Heart left ventricle (tissue), 16 donors: ENCODE measurements around the gene UBE2QL1. TPM values are rescaled to one million over a fixed set of nuclear protein-coding genes. Genes with fewer than 3 reads are reported as not detected.

Experiments
- ATAC-seq, 4 donors: fragments of 200-7000 bp; cut with Tn5 transposase; one replicate each; pipeline ENCODE4 v1.9.1; 2020 to 2022; ENCODE audit warnings: moderate library complexity in 4 of 4, mild to moderate bottlenecking in 3 of 4, moderate number of reproducible peaks in 1 of 4
- DNase-seq, 5 donors: peaks; one replicate each; pipeline ENCODE4 v3.0.0-alpha.2; 2020
- H3K27ac ChIP-seq, 12 donors: fragments of 200-600 bp; sonication (generic) in 4 of 12; one replicate each; pipeline versions ENCODE4 v1.5.0 to v1.8.0; 2016 to 2022; ENCODE audit warnings: mild to moderate bottlenecking in 2 of 12
- H3K27me3 ChIP-seq, 9 donors: fragments of 200-600 bp; sonication (generic) in 2 of 9; one replicate each; pipeline versions ENCODE4 v1.5.1 to v1.8.0; 2016 to 2022; ENCODE audit warnings: mild to moderate bottlenecking in 3 of 9
- H3K36me3 ChIP-seq, 9 donors: fragments of 200-600 bp; sonication (generic) in 2 of 9; one replicate each; pipeline versions ENCODE4 v1.5.0 to v1.8.0; 2018 to 2022; ENCODE audit warnings: mild to moderate bottlenecking in 2 of 9
- H3K4me1 ChIP-seq, 12 donors: fragments of 200-600 bp; sonication (generic) in 4 of 12; one replicate each; pipeline versions ENCODE4 v1.5.0 to v1.8.0; 2016 to 2022; ENCODE audit warnings: mild to moderate bottlenecking in 3 of 12
- H3K4me3 ChIP-seq, 12 donors: fragments of 200-600 bp; sonication (generic) in 4 of 12; one replicate each; pipeline versions ENCODE4 v1.5.0 to v1.8.0; 2017 to 2022; ENCODE audit warnings: mild to moderate bottlenecking in 9 of 12, moderate library complexity in 4 of 12
- H3K9me3 ChIP-seq, 12 donors: fragments of 200-600 bp; sonication (generic) in 4 of 12; one replicate each; pipeline versions ENCODE4 v1.5.0 to v1.8.0; 2016 to 2022; ENCODE audit warnings: mild to moderate bottlenecking in 1 of 12
- POLR2A ChIP-seq, 2 donors: fragments of 450-650 bp; IDR thresholded peaks; one replicate each; pipeline ENCODE4 v1.6.1; 2017; ENCODE audit warnings: antibody characterized with exemption in 2 of 2, mild to moderate bottlenecking in 2 of 2, moderate library complexity in 2 of 2
- WGBS, 4 donors: extraction: QIAGEN DNeasy Blood & Tissue Kit in 2 of 4; methylation state at CpG; one replicate each; pipeline versions ENCODE4 v1.1.5 to v1.1.7; 2013 to 2018; 5-methylcytosine and 5-hydroxymethylcytosine counted together
- intact Hi-C, 10 donors: fragments of 100-400 bp; cut with DNase I; formaldehyde crosslinking; loops; one replicate each; pipeline versions ENCODE4 v1.11.1 to v1.14.2; 2022
- polyA plus RNA-seq, 2 donors: library from polyadenylated mRNA; stranded (reverse); fragments of 200-250 nt; gene quantifications; one replicate each; pipeline ENCODE4 v1.2.3, GENCODE V29; 2013
- total RNA-seq, 9 donors: library from RNA; depleted of rRNA in 2 of 9; stranded (reverse); fragments of >200 nt in 2 of 9; fragmentation: NEBNext Ultra II Directional in 3 of 9; extraction: Animal tissue kit (Norgen Biotek cat#: 25700) in 3 of 9; gene quantifications; one replicate each; pipeline versions ENCODE4 v1.1.0 to v1.2.4, GENCODE V29; 2016 to 2023
- TF ChIP-seq, protein P1 (sequence below), 12 donors: fragments of 200-600 bp; sonication (generic) in 4 of 12; IDR thresholded peaks; one replicate each; pipeline versions ENCODE4 v1.5.0 to v1.8.0; 2018 to 2022; ENCODE audit warnings: antibody characterized with exemption in 12 of 12, mild to moderate bottlenecking in 5 of 12
- donor health status: ischemic (EF 13 %, LVEDD 7.1; RV severe dilation, severe dysfunction).
- donor health status: healthy with polysubstance abuse.
- donor health status: DM: no; HTN: yes; CAD: no.
- donor health status: DM: no; HTN: no; CAD: no.
- donor health status: ischemic (EF 25% LVEDD 6.9; RV normal size, moderate dysfunction).
- donor health status: ischemic (EF 25% LVEDD 5.7; RV mildly dilated, moderate dysfunction).
- donor health status: healthy.
- donor health status: DM: yes; HTN: yes; CAD: no.
- donor health status: ischemic (EF 35%, LVEDD 5.7; RV mildly dilated, moderate dysfunction).
- donor health status: nonischemic (EF 11% LVEDD 7.7; RV severe dilation, severe dysfunction).
- donor health status: DM: yes; HTN: yes; CAD: no.
- donor health status: PGD.
- donor health status: ischemic (EF 29% LVEDD 5.4; RV normal size, mild dysfunction).
- donor health status: nonischemic (EF 23%, LVEDD 6.1; RV moderate dilation, normal function).

Gene UBE2QL1
- total and polyA plus RNA-seq, 11 donors = 9.8 to 32.0 (median 19.7) TPM

DNA sequence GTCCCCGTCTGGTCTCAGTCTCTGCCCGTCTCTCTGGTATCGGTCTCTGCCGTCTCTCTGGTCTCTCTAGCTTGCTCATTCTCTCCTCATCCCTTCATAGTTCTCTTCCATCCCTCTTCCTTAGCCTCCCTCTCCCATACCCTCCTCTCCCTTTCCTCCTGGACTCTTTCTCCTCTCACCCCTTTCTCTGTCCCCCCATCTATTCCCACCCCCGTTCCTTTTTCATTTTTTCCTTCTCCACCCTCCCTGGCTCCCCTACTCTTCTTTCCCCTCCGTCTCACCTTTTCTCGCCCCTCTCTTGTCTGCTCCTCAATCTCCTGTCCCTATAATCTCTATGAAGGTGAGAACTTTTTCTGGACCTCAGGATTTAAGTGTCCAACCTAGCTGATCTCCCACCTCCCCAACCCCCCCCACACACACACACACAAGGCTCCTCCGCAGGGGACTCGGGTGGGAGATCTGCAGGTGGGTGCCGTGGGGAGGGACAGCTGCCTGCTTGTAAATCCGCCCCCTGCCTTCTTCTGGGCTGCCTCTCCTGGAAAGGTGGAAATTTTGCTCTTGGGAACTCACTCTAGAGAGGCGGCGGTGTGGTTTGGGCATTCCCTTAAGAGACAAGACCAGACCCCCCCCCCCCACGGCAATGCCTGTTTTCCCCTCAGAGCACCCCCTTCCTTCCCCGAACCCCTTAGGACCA lies 953 bp downstream of the UBE2QL1 start:
- intact Hi-C loops = loop anchor here in 6 of 10 donors (5.0 to 10.0 kb wide), 8 partner anchors 63 to 955 kb away; partner anchors contain the start of genes MED10 (in 3 of the 6) and TENT4A (in 1 of the 6)
- peaks cover 0 to 29% (median 15%) of the 10 kb centered on the region in 12 donors for H3K4me1 ChIP-seq
- TF ChIP-seq, protein P1, sequence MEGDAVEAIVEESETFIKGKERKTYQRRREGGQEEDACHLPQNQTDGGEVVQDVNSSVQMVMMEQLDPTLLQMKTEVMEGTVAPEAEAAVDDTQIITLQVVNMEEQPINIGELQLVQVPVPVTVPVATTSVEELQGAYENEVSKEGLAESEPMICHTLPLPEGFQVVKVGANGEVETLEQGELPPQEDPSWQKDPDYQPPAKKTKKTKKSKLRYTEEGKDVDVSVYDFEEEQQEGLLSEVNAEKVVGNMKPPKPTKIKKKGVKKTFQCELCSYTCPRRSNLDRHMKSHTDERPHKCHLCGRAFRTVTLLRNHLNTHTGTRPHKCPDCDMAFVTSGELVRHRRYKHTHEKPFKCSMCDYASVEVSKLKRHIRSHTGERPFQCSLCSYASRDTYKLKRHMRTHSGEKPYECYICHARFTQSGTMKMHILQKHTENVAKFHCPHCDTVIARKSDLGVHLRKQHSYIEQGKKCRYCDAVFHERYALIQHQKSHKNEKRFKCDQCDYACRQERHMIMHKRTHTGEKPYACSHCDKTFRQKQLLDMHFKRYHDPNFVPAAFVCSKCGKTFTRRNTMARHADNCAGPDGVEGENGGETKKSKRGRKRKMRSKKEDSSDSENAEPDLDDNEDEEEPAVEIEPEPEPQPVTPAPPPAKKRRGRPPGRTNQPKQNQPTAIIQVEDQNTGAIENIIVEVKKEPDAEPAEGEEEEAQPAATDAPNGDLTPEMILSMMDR (IDR thresholded peaks at IDR 0.05) = no peak
- no peak for TF ChIP-seq POLR2A (IDR thresholded peaks at IDR 0.05)
- peak overlapping the region in 10 of 12 donors; percentile 38 to 96 (median 82) for H3K27ac ChIP-seq
- peaks cover 0 to 40% (median 6%) of the 10 kb centered on the region in 9 donors for H3K27me3 ChIP-seq
- peak overlapping the region; percentile 39 to 76 (median 62) for H3K4me3 ChIP-seq
- 10 to 19% (median 14%) methylated on average over 14 to 15 of the region's 15 CpGs for WGBS, 4 donors
- no peak for DNase-seq
- peak in 1 of 4 donors; percentile 8 for ATAC-seq
- no peaks in the 10 kb centered on the region for H3K36me3 ChIP-seq
- H3K9me3 ChIP-seq = no peaks in the 10 kb centered on the region

DNA sequence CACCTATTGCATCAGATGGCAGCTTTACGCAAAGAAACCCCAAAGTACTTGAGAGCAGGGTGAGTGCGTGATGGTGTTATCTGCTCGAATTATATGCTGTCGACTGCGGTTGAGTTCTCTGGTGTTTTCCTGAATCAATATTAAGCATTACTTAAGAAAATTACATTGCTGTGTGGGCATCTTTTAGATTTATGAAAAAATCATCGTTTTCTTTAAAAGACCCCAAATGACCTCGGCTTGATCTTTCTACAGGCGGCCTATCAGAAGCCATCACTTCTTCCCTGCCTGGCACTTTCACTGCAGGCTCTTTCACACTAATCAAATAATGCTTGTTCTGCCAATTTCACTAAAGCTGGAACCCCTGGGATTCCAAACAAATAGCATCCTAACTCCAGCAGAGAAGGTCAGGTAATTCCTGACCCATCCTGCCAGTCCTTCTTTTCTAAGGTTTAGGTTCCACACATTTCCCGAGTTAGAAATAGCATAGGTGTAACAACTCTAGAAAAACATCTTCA lies 1.7 kb downstream of the UBE2QL1 start:
- H3K4me3 ChIP-seq = peak overlapping the region; percentile 22 to 76 (median 62)
- ATAC-seq = no peak
- no peak for DNase-seq
- H3K36me3 ChIP-seq = no peaks in the 10 kb centered on the region
- peaks cover 0 to 33% (median 15%) of the 10 kb centered on the region in 12 donors for H3K4me1 ChIP-seq
- no peaks in the 10 kb centered on the region for H3K9me3 ChIP-seq
- H3K27me3 ChIP-seq = peaks cover 0 to 40% (median 6%) of the 10 kb centered on the region in 9 donors
- intact Hi-C loops = loop anchor here in 2 of 10 donors (5.0 to 10.0 kb wide), 3 partner anchors 62 to 294 kb away; partner anchors contain the start of gene TENT4A (in 1 of the 2)
- H3K27ac ChIP-seq = peak overlapping the region in 10 of 12 donors; percentile 9 to 96 (median 82)
- TF ChIP-seq, protein P1 (IDR thresholded peaks at IDR 0.05) = no peak
- no peak for TF ChIP-seq POLR2A (IDR thresholded peaks at IDR 0.05)
- WGBS, 4 donors = 21 to 29% (median 24%) methylated on average over 9 of the region's 9 CpGs

DNA sequence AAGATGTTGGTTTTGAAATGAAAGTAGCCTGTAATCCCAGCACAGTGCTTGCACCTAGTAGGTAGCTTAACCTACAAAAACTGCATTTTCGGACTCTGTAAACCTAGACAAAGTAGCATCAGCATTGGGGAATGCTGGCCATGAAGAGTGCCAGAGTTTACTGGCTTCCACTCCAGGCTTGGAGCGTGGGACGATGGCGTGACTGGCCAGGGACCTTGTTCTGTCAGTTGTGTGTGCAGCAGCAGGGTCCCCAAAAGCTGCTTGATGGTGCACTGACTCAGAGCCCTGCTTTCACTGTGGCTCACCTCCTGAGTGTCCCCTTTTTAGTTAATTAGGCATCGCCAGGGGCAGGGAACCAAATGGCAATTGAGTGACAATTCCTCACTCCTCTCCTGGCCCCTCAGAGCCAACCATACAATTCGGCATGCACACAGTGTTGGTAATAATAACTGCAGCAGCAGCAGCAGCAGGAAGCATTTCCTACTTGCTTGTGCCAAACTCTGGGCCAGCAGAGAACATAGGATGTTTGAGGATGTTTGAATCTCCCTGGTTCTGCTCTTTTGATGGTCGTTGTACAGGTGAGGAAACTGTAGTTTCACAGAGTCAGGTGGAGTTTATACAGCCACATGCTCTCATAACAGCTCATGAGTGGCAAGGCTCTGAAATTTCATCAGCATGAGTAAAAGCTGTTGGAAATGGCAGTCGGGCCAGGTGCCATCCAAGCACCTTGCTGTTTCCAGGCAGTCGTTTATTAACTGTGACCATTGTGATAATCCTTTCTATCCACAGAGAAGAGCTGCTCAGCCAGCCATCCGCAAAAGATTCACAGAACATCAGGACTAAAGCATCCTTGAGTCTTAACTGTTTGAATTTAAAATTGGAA lies 4.2 kb downstream of the UBE2QL1 start:
- TF ChIP-seq, protein P1 (IDR thresholded peaks at IDR 0.05) = no peak
- TF ChIP-seq POLR2A (IDR thresholded peaks at IDR 0.05) = no peak
- peak overlapping the region; percentile 46 to 96 (median 80) for H3K27ac ChIP-seq
- peak overlapping the region in 7 of 12 donors; percentile 13 to 76 (median 69) for H3K4me3 ChIP-seq
- H3K27me3 ChIP-seq = peaks cover 0 to 40% (median 6%) of the 10 kb centered on the region in 9 donors
- H3K36me3 ChIP-seq = peaks cover 0 to 3% (median 0%) of the 10 kb centered on the region in 9 donors
- 30 to 51% (median 37%) methylated on average over 9 to 10 of the region's 10 CpGs for WGBS, 4 donors
- DNase-seq (peak in 3 of 5 donors; percentile 43 to 79 (median 48)), ATAC-seq (peak in 1 of 4 donors; percentile 48)
- H3K9me3 ChIP-seq = no peaks in the 10 kb centered on the region
- H3K4me1 ChIP-seq = peaks cover 0 to 48% (median 15%) of the 10 kb centered on the region in 12 donors
- intact Hi-C loops = loop anchor here in 2 of 10 donors (5.0 to 10.0 kb wide), 3 partner anchors 59 to 292 kb away; partner anchors contain the start of gene TENT4A (in 1 of the 2)
